KMS-11 (cell line): ENCODE data around the gene LINC00632.

Source experiments
- H2AFZ ChIP-seq: fragments of 200-600 bp; sonication (generic); 2 replicates; pipeline ENCODE4 v1.6.1; 2016; ENCODE audit warnings: antibody characterized with exemption, mixed run types, low read depth
- H3K27ac ChIP-seq: fragments of 200-600 bp; sonication (generic); 2 replicates; pipeline ENCODE4 v1.6.1; 2016; ENCODE audit warnings: mild to moderate bottlenecking, mixed run types
- H3K27me3 ChIP-seq: fragments of 200-600 bp; sonication (generic); 2 replicates; pipeline ENCODE4 v1.6.1; 2017; ENCODE audit warnings: mild to moderate bottlenecking, low read depth, mixed run types, moderate library complexity; ENCODE audit not compliant: insufficient read depth
- H3K36me3 ChIP-seq: fragments of 200-600 bp; sonication (generic); 2 replicates; pipeline ENCODE4 v1.6.1; 2017; ENCODE audit warnings: mild to moderate bottlenecking, mixed run types; ENCODE audit not compliant: insufficient read depth
- H3K4me1 ChIP-seq: fragments of 200-600 bp; sonication (generic); 2 replicates; pipeline ENCODE4 v1.6.1; 2016; ENCODE audit warnings: mild to moderate bottlenecking, low read depth, mixed run types; ENCODE audit not compliant: poor library complexity, severe bottlenecking
- H3K4me2 ChIP-seq: fragments of 200-600 bp; sonication (generic); 2 replicates; pipeline ENCODE4 v1.7.0; 2016; ENCODE audit warnings: mild to moderate bottlenecking, mixed run types
- H3K4me3 ChIP-seq: fragments of 200-600 bp; sonication (generic); IDR thresholded peaks from 2 replicates; pipeline ENCODE4 v1.6.1; 2017; ENCODE audit warnings: low read depth, low read length, mixed read lengths; ENCODE audit not compliant: insufficient read depth
- H3K79me2 ChIP-seq: fragments of 200-600 bp; sonication (generic); 2 replicates; pipeline ENCODE4 v1.6.1; 2016; ENCODE audit warnings: low read depth, mixed run types; ENCODE audit not compliant: insufficient read depth
- H3K9ac ChIP-seq: fragments of 200-600 bp; sonication (generic); 2 replicates; pipeline ENCODE4 v1.6.1; 2016; ENCODE audit warnings: mild to moderate bottlenecking, mixed run types
- H4K20me1 ChIP-seq: fragments of 200-600 bp; sonication (generic); 2 replicates; pipeline ENCODE4 v1.6.1; 2016; ENCODE audit warnings: mild to moderate bottlenecking, mixed run types; ENCODE audit not compliant: insufficient read depth
- CTCF ChIP-seq: fragments of 200-600 bp; sonication (generic); conservative IDR thresholded peaks from 2 replicates; pipeline ENCODE4 v1.6.1; 2017; ENCODE audit warnings: low read depth, mild to moderate bottlenecking, antibody characterized with exemption, low read length, moderate library complexity, mixed read lengths

Gene LINC00632

GRCh38 chrX:140764401-140764919 lies 54.9 kb downstream of the LINC00632 start:
- no peak for TF ChIP-seq CTCF
- peaks cover 43% of the 10 kb centered on the region for H3K4me1 ChIP-seq
- no peaks in the 10 kb centered on the region for H4K20me1 ChIP-seq
- H3K27me3 ChIP-seq = no peaks in the 10 kb centered on the region
- peak overlapping the region; percentile 29; the same call in 1 of the 2 replicates for H2AFZ ChIP-seq
- H3K9ac ChIP-seq = peak overlapping the region; percentile 74
- H3K27ac ChIP-seq = peak overlapping the region; percentile 65
- no peaks in the 10 kb centered on the region for H3K36me3 ChIP-seq
- peaks cover 20% of the 10 kb centered on the region for H3K79me2 ChIP-seq
- H3K4me2 ChIP-seq = peak overlapping the region; percentile 25; the same call in 1 of the 2 replicates
- no peak overlapping the region for H3K4me3 ChIP-seq

GRCh38 chrX:140765043-140765784 lies 55.7 kb downstream of the LINC00632 start:
- Histone ChIP-seq H3K4me1 (peaks cover 35% of the 10 kb centered on the region), H3K4me3 (no peak overlapping the region), H3K36me3 (no peaks in the 10 kb centered on the region), H2AFZ (peak overlapping the region; percentile 29; the same call in 1 of the 2 replicates), H3K9ac (peak overlapping the region; percentile 74), H3K27ac (peak overlapping the region; percentile 65), H3K79me2 (peaks cover 20% of the 10 kb centered on the region), H3K4me2 (peak overlapping the region; percentile 60; the same call in 1 of the 2 replicates), H3K27me3 (no peaks in the 10 kb centered on the region), H4K20me1 (no peaks in the 10 kb centered on the region)
- no peak for TF ChIP-seq CTCF

GRCh38 chrX:140766024-140766611 lies 56.6 kb downstream of the LINC00632 start:
- no peaks in the 10 kb centered on the region for H4K20me1 ChIP-seq
- peak overlapping the region; percentile 60 for H3K4me2 ChIP-seq
- H2AFZ ChIP-seq = 0 out of 2 replicates have a peak overlapping the region, but pooled peaks have one; percentile 7
- H3K9ac ChIP-seq = peak overlapping the region; percentile 74; the same call in 1 of the 2 replicates
- no peak overlapping the region for H3K27ac ChIP-seq
- H3K27me3 ChIP-seq = no peaks in the 10 kb centered on the region
- H3K79me2 ChIP-seq = peaks cover 20% of the 10 kb centered on the region
- peak; percentile 77 for TF ChIP-seq CTCF
- no peaks in the 10 kb centered on the region for H3K36me3 ChIP-seq
- no peak overlapping the region for H3K4me3 ChIP-seq
- peaks cover 26% of the 10 kb centered on the region for H3K4me1 ChIP-seq

- no peaks in the 10 kb centered on the region for H3K27me3 ChIP-seq
- no peaks in the 10 kb centered on the region for H4K20me1 ChIP-seq
- H3K4me1 ChIP-seq = peaks cover 13% of the 10 kb centered on the region
- H3K4me3 ChIP-seq = no peak overlapping the region
- 0 out of 2 replicates have a peak overlapping the region, but pooled peaks have one; percentile 60 for H3K4me2 ChIP-seq
- TF ChIP-seq CTCF = no peak
- no peak overlapping the region for H2AFZ ChIP-seq
- peaks cover 20% of the 10 kb centered on the region for H3K79me2 ChIP-seq
- H3K36me3 ChIP-seq = no peaks in the 10 kb centered on the region
- H3K27ac ChIP-seq = no peak overlapping the region
- H3K9ac ChIP-seq = no peak overlapping the region
Observed at GRCh38 chrX:140767646-140768045, 58.1 kb downstream of the LINC00632 start.
